Smooth muscle cell of bladder (primary cell): ENCODE measurements around the gene CCDC73. TPM values are rescaled to one million over a fixed set of nuclear protein-coding genes. Genes with fewer than 3 reads are reported as not detected.

Experiments
- total RNA-seq: library from RNA; depleted of rRNA; stranded (reverse); fragments of >200 nt; gene quantifications from 2 replicates; pipeline ENCODE4 v1.2.3, GENCODE V29; 2014

Gene CCDC73
- total RNA-seq = not detected in 2 replicates

DNA sequence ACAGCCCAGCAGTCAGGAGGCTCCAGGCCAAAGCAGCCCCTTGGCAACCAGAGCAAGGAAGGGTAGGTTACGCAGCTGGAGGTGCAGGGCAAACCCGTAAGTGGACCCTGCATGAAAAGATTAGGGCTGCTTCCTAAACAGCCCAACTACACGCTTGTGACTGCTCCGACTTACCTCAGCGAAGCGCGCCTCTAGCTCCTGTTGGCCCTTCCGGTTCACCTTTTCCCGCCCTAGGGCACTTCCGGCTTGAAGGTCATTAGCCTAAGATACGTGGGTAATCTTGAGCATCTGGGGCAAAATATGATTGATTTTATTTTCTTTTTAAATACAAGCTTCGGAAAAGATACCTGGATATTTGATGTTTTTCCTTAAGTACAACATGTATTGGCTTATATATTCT lies at the start of gene CCDC73:
TSS of gene CCDC73 (minus strand) at position 224 of the 400 bp plus-strand sequence. CDS start 34,419 bp downstream, outside the sequence.

GRCh38 chr11:32829680-32830412 lies 35.4 kb upstream of the CCDC73 start, which contains the start of gene PRRG4:
Gene PRRG4 (plus strand): TSS chr11:32829927. CDS start chr11:32830530, 603 bp downstream.

DNA sequence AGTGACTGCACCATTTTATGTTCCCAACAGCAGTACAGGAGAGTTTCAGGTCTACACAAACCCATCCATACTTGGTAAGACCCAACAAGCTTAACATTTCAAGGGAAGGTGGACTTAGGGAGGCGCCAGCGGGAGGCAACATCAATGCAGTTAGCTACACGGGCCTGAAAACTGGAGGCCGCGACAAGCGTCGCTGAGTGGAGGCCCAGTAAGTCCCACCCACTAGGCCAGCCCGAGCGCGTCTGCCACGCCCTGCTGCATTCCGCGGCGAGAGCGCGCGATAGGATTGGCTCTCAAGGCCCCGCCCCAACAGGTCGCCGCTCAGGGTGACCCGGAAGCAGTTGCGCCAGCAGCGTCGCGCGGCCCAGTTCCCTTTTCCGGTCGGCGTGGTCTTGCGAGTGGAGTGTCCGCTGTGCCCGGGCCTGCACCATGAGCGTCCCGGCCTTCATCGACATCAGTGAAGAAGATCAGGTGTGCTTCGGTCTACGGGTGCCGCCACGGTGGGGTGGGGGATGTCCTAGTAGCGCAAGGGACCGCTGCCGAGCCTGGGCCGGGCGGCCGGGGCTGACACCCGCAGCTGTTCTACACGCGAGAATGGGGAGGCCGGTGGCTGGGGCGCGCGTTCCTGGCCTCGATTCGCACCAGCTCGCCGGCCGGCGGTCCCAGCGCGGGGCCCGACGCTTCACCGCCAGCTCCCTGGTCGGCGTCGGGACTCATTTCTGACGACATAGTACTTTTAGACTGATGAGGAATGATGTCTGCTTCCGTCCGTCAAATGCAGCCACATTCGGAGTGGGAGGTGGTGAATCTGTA lies 210.8 kb downstream of the CCDC73 start, which contains the start of gene EIF3M:
TSS of gene EIF3M (plus strand) at position 373 of the 813 bp plus-strand sequence. CDS start at position 430, 57 bp downstream.

Other genes starting within 250 kb of the CCDC73 start
- 337 and 435 TPM in 2 replicates for gene EIF3M, start 210.8 kb downstream of the CCDC73 start, total RNA-seq
- gene PRRG4, start 35.3 kb upstream of the CCDC73 start, total RNA-seq = under 0.01 and 0.09 TPM in 2 replicates
- gene QSER1, start 98.1 kb upstream of the CCDC73 start, total RNA-seq = 11.4 and 11.7 TPM in 2 replicates
- gene DEPDC7, start 221.2 kb upstream of the CCDC73 start, total RNA-seq = 5.3 and 7.4 TPM in 2 replicates
- 13.2 and 16.7 TPM in 2 replicates for gene TCP11L1, start 244.9 kb upstream of the CCDC73 start, total RNA-seq